ENCODE results near the gene CCNI.
"Not testable (repeated sequence)": the region's sequence is repeated elsewhere in the genome, so short reads cannot be mapped to it uniquely, and the experiment has no call there.

Gene CCNI

DNA sequence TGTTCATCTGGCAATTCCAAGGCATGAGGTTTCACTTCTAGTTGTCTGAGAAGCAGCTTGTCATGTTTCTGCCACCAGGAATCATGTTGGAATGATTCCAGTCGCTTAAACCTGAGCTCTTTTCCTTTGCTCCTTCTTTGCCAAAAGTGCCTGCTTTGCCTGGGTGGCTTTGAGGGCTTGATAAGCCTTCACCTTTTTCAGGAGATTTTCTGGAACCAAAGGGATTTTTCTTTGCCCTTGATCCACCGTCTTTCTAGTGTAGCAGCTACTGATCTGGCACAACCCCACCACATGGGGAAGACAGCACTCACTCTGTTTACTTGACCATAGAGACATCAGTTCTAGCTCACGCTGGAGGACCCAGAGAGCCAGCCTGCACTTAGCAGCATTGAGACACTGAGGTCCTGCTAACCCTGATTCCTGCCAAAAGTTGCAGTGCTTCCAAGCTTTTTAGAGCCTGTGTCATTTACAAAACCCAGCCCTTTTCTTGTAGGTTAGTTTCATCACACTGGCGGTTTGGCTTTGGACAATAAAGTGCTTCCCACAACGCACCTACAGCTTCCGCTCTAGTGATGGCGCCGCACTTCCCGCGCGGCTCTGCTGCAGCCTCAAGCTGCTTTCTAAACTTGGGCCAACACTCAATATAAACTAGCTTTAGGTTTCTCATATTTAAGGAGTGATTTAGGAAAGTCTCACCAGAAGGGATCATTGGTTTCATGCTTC is 7.3 kb upstream of the CCNI start:
- in situ Hi-C loops (cut with MboI; ENCODE audit: low sequenced_read_pairs), result no loop called here

DNA sequence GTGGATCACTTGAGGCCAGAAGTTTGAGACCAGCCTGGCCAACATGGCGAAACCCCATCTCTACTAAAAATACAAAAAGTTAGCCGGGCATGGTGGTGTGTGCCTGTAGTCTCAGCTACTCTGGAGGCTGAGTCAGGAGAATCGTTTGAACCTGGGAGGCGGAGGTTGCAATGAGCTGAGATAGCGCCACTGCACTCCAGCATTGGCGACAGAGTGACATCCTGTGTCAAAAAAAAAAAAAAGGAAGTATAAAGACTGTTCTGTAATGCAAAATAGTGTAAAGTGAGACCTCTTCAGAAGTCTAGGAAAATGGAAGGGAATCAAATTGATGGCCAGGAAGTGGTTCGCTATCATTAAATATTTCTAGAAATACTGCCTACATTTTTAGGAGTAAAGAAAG is 5.0 kb upstream of the CCNI start:
- in situ Hi-C loops (cut with MboI; ENCODE audit: low sequenced_read_pairs), result not testable (repeated sequence)

DNA sequence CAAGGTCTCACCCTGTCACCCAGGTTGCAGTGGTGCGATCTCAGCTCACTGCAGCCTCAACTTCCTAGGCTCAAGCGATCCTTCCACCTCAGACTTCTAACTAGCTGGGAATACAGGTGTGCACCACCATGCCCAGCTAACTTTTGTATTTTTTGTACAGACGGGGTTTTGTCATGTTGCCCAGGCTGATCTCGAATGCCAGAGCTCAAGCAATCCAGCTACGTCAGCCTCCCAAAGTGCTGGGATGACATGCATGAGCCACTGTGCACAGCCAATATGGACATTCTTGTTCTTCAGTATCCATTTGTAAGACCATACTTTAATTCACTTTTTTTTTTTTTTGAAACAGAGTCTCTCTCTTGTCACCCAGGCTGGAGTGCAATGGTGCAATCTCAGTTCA is 3.5 kb upstream of the CCNI start:
- in situ Hi-C loops (cut with MboI; ENCODE audit: low sequenced_read_pairs), result no loop called here

DNA sequence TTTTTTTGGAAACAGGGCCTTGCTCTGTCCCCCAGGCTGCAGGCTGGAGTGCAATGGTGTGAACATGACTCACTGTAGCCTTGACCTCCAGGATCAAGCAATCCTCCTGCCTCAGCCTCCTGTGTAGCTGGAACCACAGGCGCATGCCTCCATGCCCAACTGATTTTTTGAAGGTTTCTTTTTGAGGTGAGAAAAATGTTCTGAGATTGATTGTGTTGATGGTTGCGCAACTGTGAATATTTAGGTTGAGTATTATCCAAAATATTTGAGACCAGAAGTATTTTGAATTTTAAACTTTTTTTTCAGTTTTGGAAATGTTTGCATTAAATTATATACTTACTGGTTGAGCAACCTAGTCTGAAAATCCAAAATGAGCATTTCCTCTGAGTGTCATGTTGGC is 2.6 kb upstream of the CCNI start:
- in situ Hi-C loops (cut with MboI; ENCODE audit: low sequenced_read_pairs), result no loop called here

DNA sequence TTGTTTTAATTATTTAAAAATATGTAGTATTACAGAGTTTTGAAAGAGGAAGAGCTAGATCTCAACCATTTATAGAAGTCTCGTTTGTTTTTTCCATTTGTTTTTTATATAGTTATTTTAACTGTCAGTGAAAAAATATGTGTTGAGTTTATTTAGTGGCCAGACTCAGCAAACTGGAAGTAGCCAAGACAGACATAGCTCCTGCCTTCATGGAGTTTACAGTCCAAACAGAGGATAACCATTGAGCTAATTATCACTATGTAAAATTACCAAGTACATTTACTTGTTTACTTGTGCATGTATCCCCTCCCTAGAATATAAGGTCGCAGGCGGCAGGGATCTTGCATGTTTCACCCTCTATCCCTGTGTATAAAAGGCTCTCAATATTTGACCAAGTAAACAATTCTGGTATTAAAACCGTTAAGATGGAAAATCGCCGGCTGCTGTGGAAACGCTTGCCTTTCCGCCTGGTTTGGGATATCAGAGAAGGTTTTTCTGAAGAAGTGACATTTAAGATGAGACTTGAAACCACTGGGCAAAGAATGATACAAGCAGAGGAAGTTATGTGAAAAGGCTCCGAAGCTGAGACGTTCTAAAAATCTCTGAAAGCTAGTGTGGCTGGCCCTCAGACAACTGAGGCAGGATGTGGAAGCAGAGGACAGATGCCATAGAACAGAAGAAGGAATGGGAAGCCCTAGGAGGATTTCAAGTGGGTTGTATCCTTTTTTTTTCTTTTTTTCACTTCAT is 1.3 kb upstream of the CCNI start:
- in situ Hi-C loops (cut with MboI; ENCODE audit: low sequenced_read_pairs), result no loop called here

DNA sequence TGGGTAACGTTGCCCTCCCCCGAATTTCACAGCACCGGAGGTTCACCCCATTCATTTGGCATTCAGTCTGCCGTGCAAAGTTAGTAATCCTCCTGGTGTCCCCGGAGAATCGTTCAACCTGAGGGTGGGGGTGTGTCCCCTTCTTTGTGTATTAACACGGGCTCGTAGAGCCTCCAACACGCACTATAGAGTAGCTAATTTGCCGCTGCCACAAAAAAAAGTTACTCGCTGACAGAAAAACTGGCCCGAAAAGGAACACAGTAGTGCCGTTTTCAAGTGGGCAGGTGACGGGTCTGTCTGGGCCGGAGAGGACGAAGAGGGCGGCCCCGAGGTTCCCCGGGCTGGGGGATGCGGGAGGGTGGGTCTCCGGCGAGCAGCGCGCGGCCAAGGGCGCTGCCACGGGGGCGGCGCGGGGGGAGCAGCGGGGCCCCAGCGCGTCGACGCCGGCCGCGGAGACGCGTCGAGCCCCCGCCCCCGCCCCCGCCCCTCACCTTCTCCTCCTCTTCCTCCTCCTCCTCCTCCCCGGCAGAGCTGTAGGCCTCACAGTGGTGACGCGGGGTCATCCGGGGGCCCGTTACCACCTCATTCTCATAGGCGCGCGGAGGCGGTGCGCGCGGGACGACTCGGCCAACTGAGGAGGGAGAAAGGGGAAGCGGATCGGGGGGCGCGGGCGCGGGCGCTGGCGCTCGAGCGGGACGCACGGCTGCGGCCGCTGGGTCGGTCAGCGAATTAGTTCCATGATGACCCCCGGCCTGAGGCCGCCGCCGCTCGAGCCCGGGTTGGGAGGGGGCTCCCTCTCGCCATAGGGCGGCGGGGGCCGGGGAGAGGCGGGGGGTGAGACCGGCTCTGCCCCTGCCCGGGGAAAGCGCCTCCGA is 571 bp downstream of the CCNI start:
- in situ Hi-C loops (cut with MboI; ENCODE audit: low sequenced_read_pairs), result no loop called here

DNA sequence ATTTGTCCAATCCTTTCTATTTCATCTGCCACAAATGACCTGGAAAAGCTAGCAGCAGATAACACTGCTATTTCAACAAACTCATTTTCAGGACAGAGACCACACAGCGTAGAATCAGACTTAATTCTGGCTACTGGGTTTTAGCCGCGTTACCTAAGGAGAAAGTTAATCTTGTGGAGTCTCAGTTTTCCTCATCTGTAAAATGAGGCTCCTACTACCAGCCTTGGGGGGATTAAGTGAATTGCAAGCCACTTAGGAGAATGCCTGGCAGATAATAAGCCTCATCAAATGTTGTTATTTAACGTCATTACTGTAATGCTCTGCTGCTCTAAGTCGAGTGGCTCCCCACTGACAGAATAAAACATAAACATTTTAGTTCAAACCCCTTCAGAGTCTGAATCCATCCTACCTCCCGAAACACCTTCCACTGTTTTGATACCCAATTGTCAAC is 1.4 kb downstream of the CCNI start:
- in situ Hi-C loops (cut with MboI; ENCODE audit: low sequenced_read_pairs), result no loop called here

DNA sequence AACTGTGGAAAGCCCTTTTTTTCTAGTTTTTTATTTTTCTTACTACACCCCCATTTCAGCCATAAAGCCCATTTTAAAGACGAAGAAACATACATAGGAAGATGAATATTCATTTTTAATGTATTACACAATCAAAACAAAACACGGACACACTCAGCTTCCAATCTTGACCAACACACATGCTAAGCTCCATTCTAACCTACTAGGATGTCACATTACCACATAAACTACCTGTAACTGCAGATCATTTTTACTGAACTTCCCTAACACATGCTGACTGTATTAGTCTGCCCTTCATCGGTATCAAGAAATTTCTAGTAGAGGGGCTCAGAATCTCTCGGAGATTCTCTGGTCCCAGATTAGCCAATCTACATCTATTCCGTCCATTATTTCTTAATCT is 1.8 kb downstream of the CCNI start:
- in situ Hi-C loops (cut with MboI; ENCODE audit: low sequenced_read_pairs), result no loop called here

DNA sequence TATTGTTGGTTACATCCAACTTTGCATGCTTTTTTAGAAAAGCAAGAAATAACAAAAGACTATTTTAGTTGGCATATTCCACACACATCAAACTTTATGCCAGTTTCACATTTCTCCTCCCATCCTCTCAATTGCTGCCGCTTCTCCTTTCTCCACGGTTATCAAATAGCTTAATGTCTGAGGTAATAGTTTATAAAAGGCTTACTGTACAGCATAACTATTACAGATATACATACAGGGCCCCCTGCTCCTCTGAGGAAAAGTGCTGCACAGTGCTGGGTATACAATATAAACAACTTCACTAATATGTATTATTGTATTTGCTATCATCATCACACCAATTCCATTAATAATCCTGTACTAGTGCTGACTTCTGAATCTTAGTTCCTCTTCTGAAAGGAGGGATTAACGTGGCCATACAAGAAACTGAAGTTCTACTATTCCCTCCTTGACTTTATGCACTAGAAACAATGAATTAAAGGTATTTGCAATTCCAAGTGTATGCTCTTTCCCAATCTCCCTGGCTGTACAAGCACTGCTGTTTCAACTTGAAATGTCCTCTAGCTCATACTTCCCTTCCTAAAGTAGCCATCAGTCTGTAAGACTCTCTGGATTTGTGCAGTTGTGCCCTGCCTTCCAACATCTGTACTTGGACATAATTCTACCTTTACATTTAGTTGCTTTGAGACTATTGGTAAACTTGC is 2.5 kb downstream of the CCNI start:
- in situ Hi-C loops (cut with MboI; ENCODE audit: low sequenced_read_pairs), result no loop called here

DNA sequence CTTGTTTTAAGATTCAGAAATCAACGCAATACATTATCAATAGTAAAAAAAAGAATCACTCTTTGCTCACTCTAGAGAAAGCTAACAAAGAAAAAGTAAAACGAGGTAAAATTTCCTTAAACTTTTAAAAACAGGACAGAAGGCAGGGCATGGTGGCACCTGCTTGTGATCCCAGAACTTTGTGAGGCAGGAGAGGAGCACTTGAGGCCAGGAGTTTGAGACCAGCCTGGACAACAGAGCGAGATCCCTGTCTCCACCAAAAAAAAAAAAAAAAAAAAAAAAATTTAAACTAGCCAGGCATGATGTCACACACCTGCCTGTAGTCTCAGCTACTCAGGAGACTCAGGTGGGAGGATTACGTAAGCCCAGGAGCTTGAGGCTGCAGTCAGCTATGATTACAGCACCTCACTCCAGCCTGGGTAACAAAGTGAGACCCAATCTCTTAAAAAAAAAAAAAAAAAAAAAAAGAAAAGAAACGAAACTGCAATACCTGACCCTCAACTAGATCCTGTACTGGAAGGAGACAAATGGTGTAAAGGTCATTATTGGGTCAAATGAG is 3.5 kb downstream of the CCNI start:
- in situ Hi-C loops (cut with MboI; ENCODE audit: low sequenced_read_pairs), result no loop called here

DNA sequence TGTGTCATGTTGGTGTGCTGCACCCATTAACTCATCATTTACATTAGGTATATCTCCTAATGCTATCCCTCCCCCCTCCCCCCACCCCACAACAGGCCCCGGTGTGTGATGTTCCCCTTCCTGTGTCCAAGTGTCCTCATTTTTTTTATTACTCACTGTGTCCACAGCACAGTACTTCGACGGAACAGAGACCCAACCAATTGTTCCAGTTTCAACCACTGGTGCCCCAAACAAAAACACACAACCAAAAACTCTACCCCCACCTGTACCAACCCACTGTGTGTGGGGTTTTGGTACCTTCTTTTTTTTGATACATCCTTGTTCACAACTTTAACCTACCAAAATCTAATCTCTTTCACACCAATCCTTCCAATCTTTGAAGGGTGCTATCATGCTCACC is 6.3 kb downstream of the CCNI start:
- in situ Hi-C loops (cut with MboI; ENCODE audit: low sequenced_read_pairs), result not testable (repeated sequence)

DNA sequence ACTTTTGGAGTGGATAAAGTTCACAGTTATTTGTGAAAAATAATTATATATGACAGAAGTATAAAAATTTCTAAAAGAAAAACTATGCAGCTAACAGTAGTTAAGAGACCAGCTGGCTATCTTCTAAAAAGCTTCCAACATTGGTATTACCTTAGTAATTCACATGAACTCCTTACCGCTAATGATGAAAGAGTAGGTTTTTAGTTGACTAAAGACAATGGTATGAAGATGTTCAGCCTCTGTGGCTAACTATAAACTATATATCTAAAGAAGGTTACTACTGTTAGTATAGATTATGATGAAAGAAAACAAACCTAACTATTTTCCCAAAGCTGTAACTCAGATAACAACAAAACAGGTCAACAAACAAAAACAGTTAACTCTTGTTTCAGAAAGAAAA is 10.4 kb downstream of the CCNI start:
- in situ Hi-C loops (cut with MboI; ENCODE audit: low sequenced_read_pairs), result no loop called here

DNA sequence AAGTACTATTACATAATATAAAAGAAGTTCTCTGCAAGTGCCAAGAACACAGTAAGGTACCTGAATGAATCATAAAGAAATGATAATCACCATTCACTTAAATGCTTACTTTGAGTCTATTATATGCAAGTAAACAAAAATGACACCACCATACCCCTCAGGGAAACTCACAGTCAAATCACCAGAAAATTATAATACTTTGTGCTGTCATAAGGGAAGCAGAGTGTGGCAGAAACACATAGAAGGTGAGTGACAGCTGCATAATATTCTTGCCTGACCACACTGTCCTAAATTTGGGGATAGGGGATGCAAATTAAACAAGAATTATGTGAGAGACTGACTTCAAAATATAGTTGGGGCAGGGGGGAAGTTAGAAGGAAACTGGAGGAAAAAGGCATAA is 12.9 kb downstream of the CCNI start:
- in situ Hi-C loops (cut with MboI; ENCODE audit: low sequenced_read_pairs), result no loop called here

DNA sequence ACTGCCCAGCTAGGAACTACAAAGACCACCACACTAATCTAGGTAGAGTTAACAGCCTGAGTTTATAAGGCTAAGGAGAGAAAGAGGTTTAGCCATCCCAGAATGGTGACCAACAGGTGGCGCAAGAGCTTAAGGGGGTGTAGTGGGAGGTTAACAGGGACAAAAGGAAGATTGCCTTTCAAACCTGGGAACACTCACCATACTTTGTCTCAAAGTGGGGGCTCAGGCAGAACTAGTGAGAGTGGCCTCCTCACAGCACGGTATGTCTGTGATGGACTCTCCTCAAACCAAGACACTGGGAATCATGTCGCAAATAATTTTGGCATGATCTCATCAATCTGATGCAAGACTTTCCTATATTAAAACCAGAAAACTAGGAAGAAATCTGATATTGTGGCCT is 23.4 kb downstream of the CCNI start:
- in situ Hi-C loops (cut with MboI; ENCODE audit: low sequenced_read_pairs), result no loop called here

DNA sequence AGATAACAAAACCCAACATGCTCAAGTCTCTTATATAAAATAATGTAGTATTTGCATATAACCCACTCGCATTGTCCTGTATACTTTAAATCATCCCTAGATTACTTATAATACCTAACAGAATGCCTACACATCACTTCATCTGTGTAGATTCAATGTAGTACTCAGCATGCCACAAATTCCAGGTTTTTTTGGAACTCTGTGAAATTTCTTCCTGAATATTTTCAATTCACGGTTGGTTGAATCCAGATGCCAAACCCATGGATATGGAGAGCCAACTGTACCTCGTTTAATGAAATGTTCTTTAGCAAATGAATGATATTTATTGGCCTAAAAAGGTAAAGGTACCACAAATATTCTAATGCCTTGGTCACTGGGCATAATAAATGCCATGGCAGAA is 24.8 kb downstream of the CCNI start:
- in situ Hi-C loops (cut with MboI; ENCODE audit: low sequenced_read_pairs), result no loop called here

DNA sequence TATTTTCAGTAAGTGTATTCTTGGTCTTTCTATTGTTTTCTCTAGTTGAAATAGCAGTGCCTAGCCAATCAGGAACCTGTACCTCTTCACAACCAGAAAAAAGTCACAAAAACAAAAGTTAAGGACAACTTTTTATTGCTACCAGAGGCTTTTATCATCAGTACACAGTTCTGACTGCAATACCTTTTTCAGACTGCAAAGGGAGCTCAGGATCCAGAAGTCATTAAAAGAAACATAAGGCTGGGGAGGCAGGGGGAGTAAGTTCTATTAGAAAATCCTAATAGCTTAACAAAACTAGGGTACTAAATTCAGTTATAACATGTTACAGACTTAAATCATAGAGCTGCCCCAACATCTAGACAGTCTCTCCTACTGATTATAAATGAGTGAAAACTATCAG is 28.8 kb downstream of the CCNI start:
- in situ Hi-C loops (cut with MboI; ENCODE audit: low sequenced_read_pairs), result no loop called here

DNA sequence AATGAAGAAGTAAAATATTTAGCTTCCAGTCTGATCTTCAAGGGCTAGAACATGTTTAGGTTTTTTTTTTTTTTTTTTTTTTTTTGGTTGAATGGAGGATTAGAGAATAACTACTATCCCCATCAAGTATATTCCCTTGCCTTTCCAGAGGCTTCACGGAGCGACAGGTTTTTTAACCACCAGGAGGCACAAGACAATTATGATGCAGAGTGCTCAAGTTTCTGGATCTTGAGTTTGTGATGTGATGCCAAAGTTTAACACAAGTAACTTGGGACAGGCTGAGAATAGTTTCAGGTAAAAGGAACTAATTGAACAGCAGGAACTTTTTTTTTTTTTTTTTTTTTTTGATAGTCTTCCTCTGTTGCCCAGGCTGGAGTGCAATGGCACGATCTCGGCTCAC is 30.3 kb downstream of the CCNI start:
- in situ Hi-C loops (cut with MboI; ENCODE audit: low sequenced_read_pairs), result no loop called here

DNA sequence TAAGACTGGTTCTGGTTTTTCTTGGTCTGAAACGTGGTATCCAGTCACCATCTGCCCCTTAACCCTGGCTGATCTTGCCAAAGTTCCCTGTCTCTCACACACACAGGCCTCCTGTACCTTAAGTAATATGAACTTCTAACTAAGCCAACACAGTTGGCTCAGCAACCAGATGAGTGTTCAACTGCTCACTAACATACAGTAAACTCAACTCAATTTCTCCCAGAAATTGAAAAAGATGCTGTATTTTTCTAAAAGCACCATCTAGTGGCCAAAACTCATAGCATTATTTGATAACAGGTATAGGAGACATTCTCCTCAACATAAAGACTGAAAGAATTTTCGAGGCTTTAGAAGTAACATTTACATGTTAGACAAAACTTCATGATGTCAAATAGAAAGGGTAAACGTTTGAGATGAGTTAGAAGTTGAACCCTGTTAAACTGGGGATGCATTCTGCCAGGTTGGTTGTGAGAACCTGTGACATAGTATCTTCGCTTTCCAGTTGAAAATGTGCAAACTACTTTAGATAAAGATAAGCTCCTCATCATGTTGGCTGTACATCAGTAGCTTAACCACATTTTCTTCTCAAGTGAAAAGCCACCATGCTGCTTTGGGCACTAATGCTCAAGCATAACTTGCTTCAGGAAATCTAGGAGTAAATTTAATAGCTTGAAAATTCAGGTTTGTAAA is 31.2 kb downstream of the CCNI start:
- in situ Hi-C loops (cut with MboI; ENCODE audit: low sequenced_read_pairs), result no loop called here

DNA sequence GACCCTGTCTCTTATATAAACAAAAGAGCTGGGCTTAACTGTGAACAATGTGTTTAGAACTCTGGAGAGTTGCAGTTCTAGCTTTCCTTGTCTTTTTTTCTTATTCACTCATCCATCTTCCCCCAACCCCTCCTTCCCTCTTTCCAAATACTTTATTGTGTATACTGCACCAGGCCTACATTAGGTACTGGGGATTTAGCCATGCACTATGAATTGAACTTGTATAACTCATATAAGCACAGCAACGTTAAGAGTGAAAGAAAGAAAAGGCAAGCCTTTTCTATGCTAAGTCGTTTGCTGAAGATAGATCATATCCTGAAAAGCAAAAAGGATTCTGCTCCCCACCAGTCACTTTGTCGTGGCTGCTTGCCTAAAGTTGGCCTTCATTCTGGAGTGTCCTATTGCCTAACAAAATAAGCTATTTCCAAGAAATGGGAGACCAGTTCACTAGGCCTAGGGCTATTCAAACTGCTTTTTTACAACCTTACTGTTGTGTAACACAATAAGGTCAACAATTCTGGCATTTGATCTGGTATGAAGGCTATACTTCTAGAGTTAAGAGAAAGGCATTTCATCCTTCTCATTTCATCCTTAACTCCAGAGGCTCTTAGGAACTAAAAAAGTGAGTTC is 32.2 kb downstream of the CCNI start:
- in situ Hi-C loops (cut with MboI; ENCODE audit: low sequenced_read_pairs), result no loop called here
